ENCODE results near the gene MAPKAP1.
"Not testable (repeated sequence)": the region's sequence is repeated elsewhere in the genome, so short reads cannot be mapped to it uniquely, and the experiment has no call there.

The MAPKAP1 gene

GRCh38 chr9:125730168-125730567 is 23.2 kb upstream of the MAPKAP1 start:
- no peak for DNase-seq

- no peak for DNase-seq
Measured at GRCh38 chr9:125726456-125727132, 19.6 kb upstream of the MAPKAP1 start.

GRCh38 chr9:125707472-125707804 is 430 bp upstream of the MAPKAP1 start:
- DNase-seq: no peak

DNA sequence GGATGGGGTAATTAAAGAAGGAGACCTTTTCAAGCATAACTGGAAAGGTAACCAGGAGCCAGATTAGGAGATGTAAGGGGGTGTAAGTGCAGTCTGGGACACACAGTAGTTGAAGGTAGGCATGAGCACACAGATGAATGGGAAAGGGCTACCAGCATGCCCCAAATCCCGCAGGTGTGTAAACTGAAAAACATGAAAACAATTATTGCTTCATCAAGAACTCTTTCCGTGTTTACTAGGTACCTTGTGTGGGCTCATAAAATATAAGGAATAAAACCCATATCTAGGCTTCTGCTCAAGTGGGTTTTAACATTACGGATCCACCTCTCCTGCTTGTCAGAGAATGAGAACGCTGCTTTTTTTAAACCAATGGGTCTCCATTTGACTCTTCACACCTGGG is 1.1 kb downstream of the MAPKAP1 start:
- no peak for DNase-seq

- DNase-seq: no peak
Measured at GRCh38 chr9:125703662-125704061, 3.3 kb downstream of the MAPKAP1 start.

DNA sequence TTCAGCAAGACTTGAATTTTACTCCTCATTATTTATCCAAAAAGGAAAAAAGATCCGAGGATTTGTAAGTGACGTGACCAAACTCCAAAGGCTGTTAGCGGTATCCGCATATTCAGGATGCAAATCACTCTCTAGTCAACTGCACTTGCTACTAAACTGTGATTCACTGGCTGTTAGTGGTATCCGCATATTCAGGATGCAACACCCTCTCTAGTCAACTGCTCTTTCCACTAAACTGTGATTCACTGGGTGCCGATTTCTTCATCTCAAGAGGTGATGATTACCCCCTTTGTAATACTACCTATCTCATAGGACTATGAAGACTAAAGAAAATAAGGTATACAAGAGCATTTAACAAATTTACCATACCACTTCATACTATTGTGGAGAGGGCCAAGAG is 5.7 kb downstream of the MAPKAP1 start:
- DNase-seq: no peak

DNA sequence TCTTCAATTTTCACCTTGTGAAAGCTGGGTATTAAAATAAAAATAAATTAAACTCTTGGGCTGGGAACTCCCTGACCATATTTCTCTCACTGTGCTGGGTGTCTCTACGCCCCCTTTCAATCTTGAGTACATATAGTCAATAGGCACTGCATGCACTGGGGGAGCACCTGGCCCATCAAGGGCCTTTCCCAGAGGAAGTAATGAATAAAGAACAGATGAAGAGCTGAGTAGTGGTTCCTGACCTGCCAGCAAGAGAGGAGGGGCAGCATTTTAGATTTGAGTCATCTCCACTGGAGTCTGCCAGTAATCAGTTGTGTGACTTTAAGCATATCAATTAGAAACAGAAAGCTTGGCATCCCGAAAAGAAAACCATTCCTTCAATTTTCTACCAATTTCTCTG is 6.2 kb downstream of the MAPKAP1 start:
- no peak for DNase-seq

GRCh38 chr9:125699870-125700269 is 7.1 kb downstream of the MAPKAP1 start:
- no peak for DNase-seq

DNA sequence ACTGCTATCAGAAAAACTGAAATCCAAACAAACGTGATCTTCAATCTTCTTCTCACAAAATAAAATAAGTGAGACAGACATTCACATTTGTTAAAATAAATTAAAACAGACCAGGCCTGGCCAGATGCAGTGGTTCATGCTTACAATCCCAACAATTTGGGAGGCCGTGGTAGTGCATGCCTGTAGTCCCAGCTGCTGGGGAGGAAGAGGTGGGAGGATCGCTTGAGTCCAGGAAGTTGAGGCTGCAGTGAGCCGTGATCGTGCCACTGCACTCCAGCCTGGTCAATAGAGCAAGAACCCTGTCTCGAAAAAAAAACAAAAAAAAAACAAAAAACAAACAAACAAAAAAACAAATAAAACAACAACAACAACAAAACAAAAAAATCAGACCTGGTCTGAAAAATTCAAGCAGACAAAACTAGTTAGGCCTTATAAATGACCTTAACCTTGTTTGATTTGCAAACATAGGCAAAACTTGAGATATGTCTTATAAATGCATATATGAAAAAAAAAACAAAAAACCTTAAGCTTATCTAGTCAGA is 10.8 kb downstream of the MAPKAP1 start:
- no peak for DNase-seq

- DNase-seq: not testable (repeated sequence)
Measured at GRCh38 chr9:125695548-125695947, 11.5 kb downstream of the MAPKAP1 start.

DNA sequence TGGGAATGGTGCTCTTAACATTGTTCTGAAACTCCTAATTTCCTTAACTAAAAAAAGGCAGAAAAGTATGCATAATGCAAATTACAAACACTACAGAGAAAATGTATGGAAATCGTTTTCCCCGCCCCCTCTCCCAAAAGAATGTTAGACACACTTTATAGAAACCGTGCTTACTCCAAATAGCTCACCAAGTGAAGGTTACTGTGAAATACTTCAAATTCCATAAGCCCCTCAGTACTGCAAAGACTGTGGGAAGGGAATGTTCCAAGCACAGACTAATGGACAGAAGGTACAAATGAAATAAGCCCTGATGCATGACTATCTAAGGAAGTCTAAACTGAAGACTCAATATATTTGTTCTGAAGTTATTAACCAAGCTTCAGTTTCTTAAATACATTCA is 12.5 kb downstream of the MAPKAP1 start:
- DNase-seq: no peak

GRCh38 chr9:125693492-125693891 is 13.5 kb downstream of the MAPKAP1 start:
- DNase-seq: not testable (repeated sequence)

GRCh38 chr9:125691869-125692268 is 15.1 kb downstream of the MAPKAP1 start:
- DNase-seq: no peak

DNA sequence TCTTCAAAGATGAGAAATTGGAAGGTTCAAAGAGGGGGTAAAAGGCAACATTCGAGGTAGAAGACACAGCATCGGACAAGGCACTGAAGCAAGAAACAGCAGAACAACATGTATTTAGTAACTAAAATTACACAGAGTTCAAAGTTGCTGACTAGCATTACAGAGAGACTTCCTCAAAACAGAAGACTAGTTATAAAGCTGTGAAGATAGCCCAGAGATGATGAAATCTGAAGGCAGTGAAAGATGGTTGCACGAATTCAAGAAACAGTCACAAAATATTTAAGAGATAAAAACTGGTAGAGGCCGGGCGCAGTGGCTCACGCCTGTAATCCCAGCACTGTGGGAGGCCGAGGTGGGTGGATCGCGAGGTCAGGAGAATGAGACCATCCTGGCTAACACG is 16.3 kb downstream of the MAPKAP1 start:
- DNase-seq: no peak

DNA sequence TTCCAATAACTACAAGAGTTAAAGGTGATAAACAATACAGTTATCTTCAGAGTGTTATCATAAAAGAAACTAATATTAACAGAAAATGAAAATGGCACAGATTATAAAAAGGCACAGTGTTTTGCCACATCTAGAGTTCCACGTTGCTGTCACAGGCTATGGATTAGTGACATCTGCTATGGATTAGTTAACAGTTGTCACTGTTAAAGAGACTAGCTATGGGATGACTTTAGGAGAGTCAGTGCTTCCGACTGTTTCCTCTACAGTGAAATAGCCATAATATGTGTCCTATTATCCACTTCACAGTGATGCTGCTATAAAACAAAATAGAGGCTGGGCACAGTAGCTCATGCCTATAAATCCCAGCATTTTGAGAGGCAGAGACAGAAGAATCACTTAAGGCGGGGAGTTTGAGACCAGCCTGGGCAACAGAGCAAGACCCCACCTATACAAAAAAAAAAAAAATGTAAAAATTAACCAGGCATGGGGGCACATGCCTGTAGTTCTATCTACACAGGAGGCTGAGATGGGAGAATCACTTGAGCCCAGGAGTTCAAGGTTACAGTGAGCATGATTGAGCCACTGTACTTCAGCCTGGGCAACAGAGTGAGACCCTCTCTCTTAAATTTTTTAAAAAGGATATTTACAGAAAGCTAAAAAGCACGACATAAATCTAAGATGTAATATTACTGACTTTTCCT is 19.7 kb downstream of the MAPKAP1 start:
- DNase-seq: no peak

DNA sequence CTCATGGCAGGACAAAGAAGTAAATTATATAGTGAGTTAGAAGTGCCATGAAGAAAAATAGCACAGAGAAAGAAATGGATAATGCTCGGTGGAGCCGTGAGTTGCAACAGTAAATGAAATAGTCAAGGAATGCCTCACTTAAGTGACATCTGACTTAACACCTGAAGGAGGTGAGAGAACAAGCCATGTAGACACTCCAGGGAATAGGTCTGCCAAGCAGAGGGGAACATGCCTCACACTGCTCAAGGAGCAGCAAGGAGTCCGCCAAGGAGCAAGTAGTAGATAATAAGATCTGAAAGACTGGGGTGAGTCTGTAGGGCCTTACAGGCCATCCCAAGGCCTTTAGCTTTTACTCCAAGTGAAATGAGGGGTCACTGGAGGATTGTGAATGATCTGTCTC is 21.8 kb downstream of the MAPKAP1 start:
- DNase-seq: no peak

- DNase-seq: no peak
Measured at GRCh38 chr9:125683486-125683885, 23.5 kb downstream of the MAPKAP1 start.

- no peak for DNase-seq
Measured at GRCh38 chr9:125682340-125682739, 24.7 kb downstream of the MAPKAP1 start.

DNA sequence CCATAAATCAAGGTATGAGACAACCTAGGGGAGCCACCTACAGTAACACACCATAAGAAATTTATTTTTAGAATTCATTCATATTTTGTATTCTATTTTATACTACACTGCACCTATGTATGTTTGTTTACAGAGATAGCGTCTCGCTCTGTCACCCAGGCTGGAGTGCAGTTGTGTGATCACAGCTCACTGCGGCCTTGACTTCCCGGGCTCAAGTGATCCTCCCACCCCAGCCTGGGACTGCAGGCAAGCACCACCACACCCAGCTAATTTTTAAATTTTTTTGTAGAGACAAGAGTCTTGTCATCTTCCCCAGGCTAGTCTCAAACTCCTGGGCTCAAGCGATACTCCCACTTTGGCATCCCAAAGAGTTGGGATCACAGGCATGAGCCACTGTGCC is 25.4 kb downstream of the MAPKAP1 start:
- DNase-seq: no peak

GRCh38 chr9:125681086-125681622 is 25.9 kb downstream of the MAPKAP1 start:
- DNase-seq: no peak

DNA sequence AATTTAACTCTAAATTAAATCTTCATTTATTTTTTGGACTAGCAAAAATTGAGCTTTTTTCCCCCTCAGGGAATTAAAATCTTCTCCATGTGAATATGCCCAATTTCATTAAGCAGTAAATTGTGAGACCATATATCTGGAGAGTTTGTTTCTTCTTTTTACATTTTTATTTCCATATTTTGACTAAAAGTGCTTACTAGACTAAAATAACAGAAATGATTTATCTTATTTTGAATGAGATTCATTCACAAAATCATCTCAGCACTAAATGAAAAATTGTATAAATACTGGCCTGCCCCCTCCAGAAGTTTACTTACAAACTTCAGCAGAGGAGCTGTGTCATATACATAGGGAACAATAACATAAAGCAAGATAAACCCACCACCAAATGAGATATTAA is 26.6 kb downstream of the MAPKAP1 start:
- DNase-seq: no peak

- no peak for DNase-seq
Measured at GRCh38 chr9:125679597-125680189, 27.3 kb downstream of the MAPKAP1 start.

GRCh38 chr9:125674981-125675973 is 31.7 kb downstream of the MAPKAP1 start:
- DNase-seq: no peak

Data from NCI-H2081 (cell line).